Neural cell (in vitro differentiated cells): ENCODE results near the gene TTC23L.

Experiments used
- CTCF ChIP-seq: fragments of 450-650 bp; IDR thresholded peaks from 2 replicates; pipeline ENCODE4 v1.5.1; 2014; ENCODE audit warnings: antibody characterized with exemption, mild to moderate bottlenecking, moderate library complexity; ENCODE audit not compliant: poor library complexity, severe bottlenecking
- EZH2 ChIP-seq: fragments of 200-600, 300-800 bp; shearing (Covaris generic), sonication (generic); IDR thresholded peaks from 2 replicates; pipeline ENCODE4 v1.6.1; 2014; ENCODE audit warnings: antibody characterized with exemption, low read length, borderline replicate concordance, mild to moderate bottlenecking; ENCODE audit not compliant: insufficient read depth, poor library complexity, severe bottlenecking
- MXI1 ChIP-seq: fragments of 450-650 bp; conservative IDR thresholded peaks from 2 replicates; pipeline ENCODE4 v1.6.1; 2014; ENCODE audit warnings: antibody characterized with exemption, mild to moderate bottlenecking; ENCODE audit not compliant: poor library complexity, severe bottlenecking
- POLR2AphosphoS5 ChIP-seq: IDR thresholded peaks from 2 replicates; pipeline ENCODE4 v1.6.1; 2012
- RAD21 ChIP-seq: fragments of 450-650 bp; conservative IDR thresholded peaks from 2 replicates; pipeline ENCODE4 v1.6.1; 2014; ENCODE audit warnings: antibody characterized with exemption, mild to moderate bottlenecking, moderate library complexity
- SMC3 ChIP-seq: fragments of 450-650 bp; conservative IDR thresholded peaks from 2 replicates; pipeline ENCODE4 v1.6.1; 2014; ENCODE audit warnings: antibody characterized with exemption, mild to moderate bottlenecking, moderate library complexity; ENCODE audit not compliant: poor library complexity
- TAF1 ChIP-seq: IDR thresholded peaks from 2 replicates; pipeline ENCODE4 v1.6.1; 2012; ENCODE audit warnings: low read depth
- TF ChIP-seq, protein P1 (sequence below): IDR thresholded peaks from 2 replicates; pipeline ENCODE4 v1.6.1; 2012; ENCODE audit warnings: borderline replicate concordance

GRCh38 chr5:34803974-34804732 lies 34.8 kb upstream of the TTC23L start:
- no peak for TF ChIP-seq SMC3
- TF ChIP-seq POLR2AphosphoS5 = no peak
- TF ChIP-seq CTCF = no peak
- TF ChIP-seq MXI1 = no peak
- no peak for TF ChIP-seq EZH2
- no peak for TF ChIP-seq TAF1
- TF ChIP-seq, protein P1, sequence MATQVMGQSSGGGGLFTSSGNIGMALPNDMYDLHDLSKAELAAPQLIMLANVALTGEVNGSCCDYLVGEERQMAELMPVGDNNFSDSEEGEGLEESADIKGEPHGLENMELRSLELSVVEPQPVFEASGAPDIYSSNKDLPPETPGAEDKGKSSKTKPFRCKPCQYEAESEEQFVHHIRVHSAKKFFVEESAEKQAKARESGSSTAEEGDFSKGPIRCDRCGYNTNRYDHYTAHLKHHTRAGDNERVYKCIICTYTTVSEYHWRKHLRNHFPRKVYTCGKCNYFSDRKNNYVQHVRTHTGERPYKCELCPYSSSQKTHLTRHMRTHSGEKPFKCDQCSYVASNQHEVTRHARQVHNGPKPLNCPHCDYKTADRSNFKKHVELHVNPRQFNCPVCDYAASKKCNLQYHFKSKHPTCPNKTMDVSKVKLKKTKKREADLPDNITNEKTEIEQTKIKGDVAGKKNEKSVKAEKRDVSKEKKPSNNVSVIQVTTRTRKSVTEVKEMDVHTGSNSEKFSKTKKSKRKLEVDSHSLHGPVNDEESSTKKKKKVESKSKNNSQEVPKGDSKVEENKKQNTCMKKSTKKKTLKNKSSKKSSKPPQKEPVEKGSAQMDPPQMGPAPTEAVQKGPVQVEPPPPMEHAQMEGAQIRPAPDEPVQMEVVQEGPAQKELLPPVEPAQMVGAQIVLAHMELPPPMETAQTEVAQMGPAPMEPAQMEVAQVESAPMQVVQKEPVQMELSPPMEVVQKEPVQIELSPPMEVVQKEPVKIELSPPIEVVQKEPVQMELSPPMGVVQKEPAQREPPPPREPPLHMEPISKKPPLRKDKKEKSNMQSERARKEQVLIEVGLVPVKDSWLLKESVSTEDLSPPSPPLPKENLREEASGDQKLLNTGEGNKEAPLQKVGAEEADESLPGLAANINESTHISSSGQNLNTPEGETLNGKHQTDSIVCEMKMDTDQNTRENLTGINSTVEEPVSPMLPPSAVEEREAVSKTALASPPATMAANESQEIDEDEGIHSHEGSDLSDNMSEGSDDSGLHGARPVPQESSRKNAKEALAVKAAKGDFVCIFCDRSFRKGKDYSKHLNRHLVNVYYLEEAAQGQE = no peak
- no peak for TF ChIP-seq RAD21
